ENCODE measurements around the gene CDH4. TPM values are rescaled to one million over a fixed set of nuclear protein-coding genes. Genes with fewer than 3 reads are reported as not detected.
A peak's percentile ranks its signal among the peaks of the same experiment; 100 is the strongest.

The CDH4 gene
- total RNA-seq, 1 donor from 2014 or later, result 0.99 TPM

GRCh38 chr20:61350500-61351250, 98.6 kb downstream of the CDH4 start:
- no peak overlapping the region for H3K4me3 Mint-ChIP-seq (ENCODE audit: unreplicated experiment)
- H3K27ac Mint-ChIP-seq (ENCODE audit: unreplicated experiment), result no peak overlapping the region
- peaks cover 13% of the 10 kb centered on the region for H3K27me3 Mint-ChIP-seq (ENCODE audit: low read depth)
- peak; percentile 57 for DNase-seq (ENCODE audit: low spot score)
- H3K9me3 Mint-ChIP-seq (ENCODE audit: low read depth), result no peaks in the 10 kb centered on the region
- H3K36me3 Mint-ChIP-seq (ENCODE audit: low read depth), result no peaks in the 10 kb centered on the region
- peaks cover 6% of the 10 kb centered on the region for H3K4me1 Mint-ChIP-seq (ENCODE audit: low read depth)
- TF ChIP-seq CTCF (IDR thresholded peaks at IDR 0.05), result peak; percentile 9

- Mint-ChIP-seq H3K9me3 (ENCODE audit: low read depth) (no peaks in the 10 kb centered on the region), H3K36me3 (ENCODE audit: low read depth) (no peaks in the 10 kb centered on the region), H3K27ac (ENCODE audit: unreplicated experiment) (no peak overlapping the region), H3K27me3 (ENCODE audit: low read depth) (peaks cover 9% of the 10 kb centered on the region), H3K4me1 (ENCODE audit: low read depth) (peaks cover 6% of the 10 kb centered on the region), H3K4me3 (ENCODE audit: unreplicated experiment) (no peak overlapping the region)
- TF ChIP-seq CTCF (IDR thresholded peaks at IDR 0.05), result no peak
- peak; percentile 74 for DNase-seq (ENCODE audit: low spot score)
Observed at GRCh38 chr20:61352346-61353260, 100.5 kb downstream of the CDH4 start.

GRCh38 chr20:61353261-61354000, 101.4 kb downstream of the CDH4 start:
- TF ChIP-seq CTCF (IDR thresholded peaks at IDR 0.05), result no peak
- no peaks in the 10 kb centered on the region for H3K9me3 Mint-ChIP-seq (ENCODE audit: low read depth)
- peaks cover 6% of the 10 kb centered on the region for H3K4me1 Mint-ChIP-seq (ENCODE audit: low read depth)
- H3K36me3 Mint-ChIP-seq (ENCODE audit: low read depth), result no peaks in the 10 kb centered on the region
- no peak overlapping the region for H3K27ac Mint-ChIP-seq (ENCODE audit: unreplicated experiment)
- DNase-seq (ENCODE audit: low spot score), result no peak
- H3K27me3 Mint-ChIP-seq (ENCODE audit: low read depth), result peaks cover 7% of the 10 kb centered on the region
- no peak overlapping the region for H3K4me3 Mint-ChIP-seq (ENCODE audit: unreplicated experiment)

GRCh38 chr20:61354001-61354390, 101.9 kb downstream of the CDH4 start:
- DNase-seq (ENCODE audit: low spot score), result no peak
- TF ChIP-seq CTCF (IDR thresholded peaks at IDR 0.05), result no peak
- no peak overlapping the region for H3K27ac Mint-ChIP-seq (ENCODE audit: unreplicated experiment)
- H3K36me3 Mint-ChIP-seq (ENCODE audit: low read depth), result no peaks in the 10 kb centered on the region
- H3K4me3 Mint-ChIP-seq (ENCODE audit: unreplicated experiment), result no peak overlapping the region
- H3K27me3 Mint-ChIP-seq (ENCODE audit: low read depth), result peaks cover 7% of the 10 kb centered on the region
- H3K4me1 Mint-ChIP-seq (ENCODE audit: low read depth), result peaks cover 6% of the 10 kb centered on the region
- H3K9me3 Mint-ChIP-seq (ENCODE audit: low read depth), result no peaks in the 10 kb centered on the region

GRCh38 chr20:61354501-61354900, 102.4 kb downstream of the CDH4 start:
- Mint-ChIP-seq H3K9me3 (ENCODE audit: low read depth) (no peaks in the 10 kb centered on the region), H3K4me3 (ENCODE audit: unreplicated experiment) (no peak overlapping the region), H3K4me1 (ENCODE audit: low read depth) (peaks cover 6% of the 10 kb centered on the region), H3K27ac (ENCODE audit: unreplicated experiment) (no peak overlapping the region), H3K27me3 (ENCODE audit: low read depth) (peaks cover 7% of the 10 kb centered on the region), H3K36me3 (ENCODE audit: low read depth) (no peaks in the 10 kb centered on the region)
- DNase-seq (ENCODE audit: low spot score), result no peak
- no peak for TF ChIP-seq CTCF (IDR thresholded peaks at IDR 0.05)
